GM19328 (cell line): Measurements from ENCODE around the gene MAPK6.

ENCODE experiments used
- ATAC-seq: cut with Tn5 transposase; IDR thresholded peaks from one replicate; pipeline ENCODE4 v1.9.1; 2021; ENCODE audit warnings: mild to moderate bottlenecking, moderate library complexity; ENCODE audit not compliant: unreplicated experiment

MAPK6 gene

DNA sequence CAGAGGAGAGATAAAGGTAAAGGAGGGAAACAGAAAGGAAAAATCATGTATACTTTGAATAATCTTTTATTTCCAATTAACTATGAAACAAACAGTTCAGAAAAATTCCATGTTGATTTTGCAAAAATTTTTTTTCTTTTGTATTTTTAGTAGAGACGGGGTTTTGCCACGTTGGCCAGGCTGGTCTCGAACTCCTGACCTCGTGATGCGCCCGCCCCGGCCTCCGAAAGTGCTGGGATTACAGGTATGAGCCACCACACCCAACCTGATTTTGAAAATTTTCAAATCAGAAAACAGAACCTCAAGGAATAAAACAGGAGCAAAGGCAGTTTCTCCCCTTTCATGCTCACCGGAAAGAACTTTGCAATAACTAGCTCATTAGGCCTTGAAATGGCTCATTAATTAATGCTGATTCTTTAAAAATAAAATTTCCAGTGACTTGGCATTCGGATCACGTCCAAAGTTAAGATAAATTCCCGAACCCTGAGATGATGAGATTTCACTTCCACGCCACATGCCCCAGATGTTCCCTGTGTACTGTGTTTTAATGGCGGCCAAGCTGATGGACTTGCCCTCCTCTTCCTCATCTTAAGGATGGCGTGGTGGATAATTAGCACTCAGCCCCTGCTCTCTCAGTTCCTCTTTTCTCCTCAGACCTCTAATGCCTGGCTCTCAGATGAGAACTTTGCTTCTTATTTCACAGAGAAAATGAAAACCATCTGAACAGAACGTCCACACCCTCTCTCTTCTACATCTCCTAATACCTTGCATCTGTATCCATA is 82.7 kb downstream of the MAPK6 start:
- no peak for ATAC-seq

DNA sequence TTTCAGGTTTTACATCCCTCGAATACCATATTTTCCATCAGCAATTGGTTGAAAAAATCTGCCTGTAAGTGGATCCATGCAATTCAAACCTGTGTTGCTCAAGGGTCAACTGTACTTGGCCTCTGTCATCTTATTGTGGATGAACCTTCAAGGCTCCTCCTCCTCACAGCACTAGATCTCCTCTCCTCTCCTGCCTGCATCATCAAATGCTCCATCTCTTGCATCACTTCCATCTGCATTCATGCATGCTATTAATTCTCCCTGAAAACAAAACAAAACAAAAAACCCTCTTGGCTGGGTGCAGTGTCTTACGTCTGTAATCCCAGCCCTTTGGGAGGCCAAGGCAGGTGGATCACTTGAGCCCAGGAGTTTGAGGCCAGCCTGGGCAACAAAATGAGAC is 83.4 kb downstream of the MAPK6 start:
- no peak for ATAC-seq

DNA sequence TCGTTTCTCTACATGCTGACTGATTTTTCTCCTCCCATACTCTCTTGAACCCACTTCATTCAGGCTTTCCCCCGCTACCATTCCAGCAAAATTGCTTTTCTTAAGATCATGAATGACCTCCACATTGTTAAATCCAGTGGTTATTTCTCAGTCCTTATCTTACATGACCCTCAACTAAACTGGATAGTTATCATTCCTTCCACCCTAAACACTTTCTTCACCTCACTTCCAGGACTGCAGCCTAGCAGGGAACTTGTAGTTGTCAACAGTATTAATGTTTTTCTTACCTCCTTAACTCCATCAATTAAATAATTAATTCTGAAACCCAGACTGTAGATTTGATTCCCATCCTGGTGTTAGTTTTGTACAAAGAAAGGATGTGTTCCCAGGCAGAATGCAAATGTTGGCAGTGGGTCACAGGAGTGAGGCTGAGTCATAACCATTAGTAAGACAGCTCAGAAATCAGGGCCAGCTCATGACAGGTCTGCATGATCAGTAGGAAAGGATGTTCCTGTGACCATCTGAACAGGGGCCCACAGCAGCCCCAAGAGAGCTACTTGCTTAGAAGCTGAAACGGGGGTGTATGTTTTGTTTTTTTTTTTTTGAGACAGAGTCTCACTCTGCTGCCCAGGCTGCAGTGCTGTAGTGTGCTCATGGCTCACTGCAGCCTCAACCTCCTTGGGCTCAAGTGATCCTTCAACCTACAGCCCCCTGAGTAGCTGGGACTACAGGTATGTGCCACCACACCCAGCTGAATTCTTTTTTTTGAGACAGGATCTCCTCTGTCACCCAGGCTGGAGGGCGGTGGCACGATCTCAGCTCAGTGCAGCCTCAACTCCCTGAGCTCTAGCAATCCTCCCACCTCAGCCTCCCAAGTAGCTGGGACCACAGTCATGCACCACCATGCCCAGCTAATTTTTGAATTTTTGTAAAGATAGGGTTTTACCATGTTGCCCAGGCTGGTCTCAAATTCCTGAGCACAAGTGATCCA is 84.5 kb downstream of the MAPK6 start:
- ATAC-seq = peak; percentile 69

DNA sequence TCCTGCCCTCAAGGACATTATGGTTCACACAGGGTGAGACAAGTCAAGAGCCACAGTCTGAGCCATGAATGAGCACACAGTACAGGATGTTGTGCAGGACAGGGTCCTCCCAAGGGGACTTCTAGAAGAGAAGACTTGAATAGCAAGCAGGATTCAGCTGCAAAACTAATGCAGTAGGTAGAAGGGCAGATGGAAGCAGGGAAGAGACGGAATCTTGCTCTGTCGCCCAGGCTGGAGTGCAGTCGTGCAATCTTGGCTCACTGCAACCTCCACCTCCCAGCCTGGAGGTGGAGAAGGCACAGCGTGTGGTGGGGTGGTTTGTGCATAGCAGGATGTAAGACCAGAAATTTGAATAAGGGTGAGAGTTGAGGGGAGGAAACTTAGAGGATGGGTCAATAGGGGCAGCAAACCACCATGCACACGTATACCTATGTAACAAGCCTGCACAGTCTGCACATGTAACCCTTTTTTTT is 85.5 kb downstream of the MAPK6 start:
- ATAC-seq = no peak

DNA sequence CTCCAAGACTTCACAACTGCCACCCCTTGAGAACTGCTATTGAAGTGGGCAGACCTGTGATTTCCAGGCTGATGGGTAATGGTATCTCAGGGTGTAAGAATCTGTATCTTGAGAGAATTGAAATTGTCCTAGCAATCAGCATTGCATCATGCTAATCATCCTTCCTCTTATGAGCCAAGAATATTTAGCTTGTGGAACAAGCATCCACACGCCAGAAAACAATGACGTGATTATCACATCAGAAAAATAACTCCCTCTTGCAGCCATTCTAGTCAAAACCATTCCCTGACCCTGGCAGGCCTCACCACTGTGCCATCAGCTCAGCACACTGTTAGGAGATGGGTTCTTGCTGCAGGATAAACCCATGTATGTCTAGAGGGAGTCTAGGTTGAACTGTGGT is 86.8 kb downstream of the MAPK6 start:
- no peak for ATAC-seq

DNA sequence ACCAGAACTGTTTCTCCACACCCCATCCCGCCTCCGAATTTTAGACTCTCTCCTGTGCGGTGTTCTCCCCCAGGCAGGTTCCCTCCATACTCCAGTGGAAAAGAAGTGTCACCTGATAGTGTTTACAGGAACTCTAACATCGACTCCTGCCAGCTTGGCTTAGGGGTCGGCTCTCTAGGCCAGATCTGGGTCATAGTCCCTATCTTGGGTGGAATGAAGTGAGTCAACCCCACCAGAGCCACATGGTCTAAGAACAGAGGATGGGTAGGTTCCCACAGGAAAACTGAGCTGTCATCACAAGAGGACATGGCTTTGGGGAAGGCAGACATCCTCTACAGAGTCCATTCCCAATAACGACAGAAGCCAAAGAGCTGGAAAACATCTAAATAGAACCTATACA is 87.6 kb downstream of the MAPK6 start:
- ATAC-seq = no peak

DNA sequence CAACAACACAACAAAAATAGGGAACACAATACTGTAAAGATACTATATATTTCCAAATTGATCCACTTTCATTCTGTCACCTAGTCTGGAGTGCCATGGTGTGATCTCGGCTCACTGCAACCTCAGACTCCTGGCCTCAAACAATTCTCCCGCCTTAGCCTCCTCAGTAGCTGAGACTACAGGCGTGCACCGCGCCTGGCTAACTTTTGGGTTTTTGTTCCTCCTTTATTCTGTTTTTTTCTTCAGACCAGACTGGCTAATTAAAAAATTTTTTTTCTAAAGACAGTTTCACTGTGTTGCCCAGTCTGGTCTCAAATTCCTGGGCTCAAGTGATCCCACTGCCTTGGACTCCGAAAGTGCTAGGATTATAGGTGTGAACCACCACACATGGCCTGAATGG is 88.2 kb downstream of the MAPK6 start:
- ATAC-seq = no peak

DNA sequence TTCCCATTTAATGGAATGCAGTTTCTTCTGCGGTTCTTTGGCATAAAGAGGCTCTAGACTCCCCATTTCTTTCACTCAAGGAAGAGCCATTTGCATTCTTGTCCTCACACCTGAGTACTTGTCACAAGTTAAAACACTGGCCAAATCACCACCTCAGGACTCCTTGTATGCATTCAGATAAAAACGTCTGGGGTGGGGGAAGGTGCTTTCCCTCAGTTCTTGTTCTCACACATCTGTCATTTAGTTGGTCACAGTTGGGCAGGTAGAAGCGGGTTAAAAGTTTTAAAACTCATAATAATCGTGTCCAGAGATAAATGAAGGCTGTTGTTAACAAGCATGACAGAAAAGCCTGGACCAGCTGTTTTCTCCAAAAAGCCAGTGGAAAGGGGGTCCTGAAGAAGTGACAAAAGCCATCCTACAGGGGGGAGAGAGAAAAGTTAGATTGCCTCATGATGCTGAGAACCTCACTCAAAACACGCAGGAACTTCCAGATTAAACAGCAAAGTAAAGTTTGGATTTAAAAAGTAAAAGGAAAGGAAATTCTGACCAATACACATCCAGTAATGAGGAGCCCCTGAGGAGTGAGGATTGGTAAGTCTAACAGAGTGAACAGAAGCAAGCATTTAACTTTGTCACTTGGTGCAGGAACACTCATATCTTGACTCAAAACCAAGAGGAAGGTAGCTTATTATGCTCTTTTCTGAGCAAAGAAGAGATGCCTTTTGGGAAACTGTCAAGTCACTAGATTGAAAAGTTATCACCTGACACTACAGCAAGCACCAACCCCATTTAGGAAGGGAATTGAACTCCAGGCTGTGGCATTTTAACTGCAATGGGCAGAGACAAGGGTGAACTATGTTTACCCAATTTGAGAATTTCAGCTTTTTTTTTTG is 90.8 kb downstream of the MAPK6 start:
- peak; percentile 42 for ATAC-seq

DNA sequence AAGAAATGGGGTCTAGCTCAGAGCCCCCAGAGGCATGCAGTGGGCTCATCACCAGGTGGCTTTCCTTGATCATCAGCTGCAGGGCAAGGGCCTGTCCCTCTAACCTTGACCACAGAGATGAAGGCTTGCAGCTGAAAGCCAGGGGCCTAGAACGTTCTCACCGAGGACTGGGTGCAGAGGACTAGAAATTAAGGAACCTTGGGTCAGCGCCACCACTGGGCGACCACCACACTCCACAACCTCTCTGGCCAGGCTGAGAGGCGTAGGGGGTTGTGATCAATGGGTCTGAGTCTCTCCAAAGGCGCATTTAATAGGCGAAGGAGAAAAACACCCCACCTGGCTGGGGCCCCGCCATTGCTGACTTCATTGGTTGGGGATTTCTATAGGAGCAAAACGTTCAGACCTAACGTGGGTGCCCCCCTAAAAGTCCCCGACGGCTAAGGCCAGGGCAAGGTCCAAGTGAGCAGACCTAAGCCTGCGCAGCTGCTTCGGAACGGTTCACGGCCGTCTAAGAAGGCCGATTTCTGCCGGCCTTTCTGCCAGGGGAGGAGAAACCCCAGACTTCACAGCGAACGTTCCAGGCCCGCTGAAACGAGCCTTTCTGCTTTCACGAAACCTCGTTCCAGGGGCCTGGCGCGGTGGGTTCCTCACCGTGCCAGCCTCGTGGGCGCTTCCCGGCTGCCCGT is 92.6 kb downstream of the MAPK6 start:
- ATAC-seq = no peak

DNA sequence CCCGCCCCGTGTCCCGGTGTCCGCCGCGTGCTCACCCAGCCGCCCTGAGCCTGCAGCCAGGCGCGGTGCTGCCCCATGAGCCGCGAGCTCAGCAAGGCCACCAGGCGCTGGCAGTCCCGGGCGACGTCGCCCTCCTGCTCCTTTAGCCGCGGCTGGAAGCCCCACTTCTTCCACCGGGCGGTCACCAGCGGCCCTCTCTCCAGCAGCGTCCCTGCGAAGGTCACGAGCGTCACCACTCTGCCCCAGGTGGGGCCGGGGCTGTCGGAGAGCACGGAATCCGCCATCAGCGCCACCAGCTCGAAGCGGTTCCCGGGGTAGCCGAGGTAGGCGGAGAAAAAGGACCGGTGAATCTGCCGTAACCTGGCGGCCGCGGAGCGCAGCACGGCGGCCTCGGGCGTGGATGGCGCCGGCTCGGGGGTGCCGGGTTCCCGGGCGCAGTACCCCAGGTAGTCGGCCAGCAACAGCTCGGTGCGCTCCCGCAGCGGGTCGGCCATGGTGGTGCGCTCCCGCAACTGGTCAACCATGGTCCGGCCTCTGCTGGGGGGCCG is 93.3 kb downstream of the MAPK6 start:
- ATAC-seq = no peak

DNA sequence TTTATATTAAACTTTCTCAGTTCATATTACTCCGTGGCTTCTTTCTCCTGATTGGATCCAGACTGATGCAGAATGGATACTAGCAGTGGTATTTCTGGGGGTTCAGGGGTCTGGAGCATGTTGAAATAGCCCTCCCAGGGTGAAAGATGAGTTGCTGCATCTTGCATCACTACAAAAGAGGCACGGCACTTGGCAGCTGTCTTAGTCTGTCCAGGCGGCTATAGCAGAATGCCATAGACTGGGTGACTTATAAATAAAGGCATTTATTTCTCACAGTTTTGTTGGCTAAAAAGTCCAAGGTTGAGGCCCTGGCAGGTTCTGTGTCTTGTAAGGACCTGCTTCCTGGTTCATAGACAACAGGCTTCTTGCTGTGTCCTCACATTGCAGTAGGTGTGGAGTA is 94.2 kb downstream of the MAPK6 start:
- no peak for ATAC-seq

DNA sequence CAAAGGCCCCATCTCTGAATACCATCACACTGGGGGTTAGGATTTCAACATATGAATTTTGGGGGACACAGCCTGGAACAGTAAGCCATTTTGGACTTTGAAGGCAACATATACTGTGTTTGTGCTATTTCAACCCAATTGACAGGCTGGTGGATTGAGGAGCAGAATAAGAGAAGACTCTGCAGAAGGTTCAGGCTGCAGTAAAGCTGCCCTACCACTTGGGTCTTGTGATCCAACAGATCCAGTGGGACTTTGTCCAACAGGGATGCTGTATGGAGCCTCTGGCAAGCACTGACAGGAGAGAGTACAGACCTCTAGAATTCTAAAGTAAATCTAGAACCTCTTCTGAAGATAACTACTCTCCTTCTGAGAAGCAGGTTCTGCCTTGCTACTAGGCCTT is 94.7 kb downstream of the MAPK6 start:
- no peak for ATAC-seq

DNA sequence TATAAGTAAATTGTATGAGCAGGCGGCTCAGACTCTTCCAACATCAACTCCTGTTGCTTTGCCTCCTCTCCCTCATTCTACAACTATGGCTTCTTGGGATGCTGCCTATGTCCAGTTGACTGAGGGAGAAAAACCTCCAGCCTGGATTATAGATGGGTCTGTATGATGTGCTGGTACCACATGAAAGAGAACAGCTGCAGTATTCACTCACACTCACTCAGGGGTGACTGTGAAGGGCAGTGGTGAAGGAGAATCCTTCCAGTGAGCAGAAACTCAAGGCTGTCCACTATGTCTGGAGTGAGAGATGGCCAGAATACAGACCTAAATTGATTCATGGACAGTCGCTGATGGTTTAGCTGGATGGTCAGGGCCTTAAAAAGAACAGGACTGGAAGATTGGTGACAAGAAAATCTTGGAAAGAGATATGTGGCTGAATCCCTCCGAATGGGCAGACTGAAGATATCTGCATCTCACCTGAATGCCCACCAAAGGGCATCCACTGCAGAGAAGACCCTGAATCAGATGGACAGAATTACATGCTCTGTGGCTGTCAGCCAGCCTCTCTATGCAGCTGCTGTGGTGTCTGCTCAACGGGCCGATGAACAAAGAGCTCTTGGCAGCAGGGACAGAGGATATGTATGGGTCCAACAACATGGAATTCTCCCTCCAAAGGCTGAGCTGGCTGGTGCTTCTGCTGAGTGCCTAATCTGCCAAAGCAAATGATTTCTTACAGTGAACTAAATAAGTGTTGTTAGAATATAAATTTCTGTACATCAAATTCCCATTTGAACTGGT is 95.4 kb downstream of the MAPK6 start:
- no peak for ATAC-seq

DNA sequence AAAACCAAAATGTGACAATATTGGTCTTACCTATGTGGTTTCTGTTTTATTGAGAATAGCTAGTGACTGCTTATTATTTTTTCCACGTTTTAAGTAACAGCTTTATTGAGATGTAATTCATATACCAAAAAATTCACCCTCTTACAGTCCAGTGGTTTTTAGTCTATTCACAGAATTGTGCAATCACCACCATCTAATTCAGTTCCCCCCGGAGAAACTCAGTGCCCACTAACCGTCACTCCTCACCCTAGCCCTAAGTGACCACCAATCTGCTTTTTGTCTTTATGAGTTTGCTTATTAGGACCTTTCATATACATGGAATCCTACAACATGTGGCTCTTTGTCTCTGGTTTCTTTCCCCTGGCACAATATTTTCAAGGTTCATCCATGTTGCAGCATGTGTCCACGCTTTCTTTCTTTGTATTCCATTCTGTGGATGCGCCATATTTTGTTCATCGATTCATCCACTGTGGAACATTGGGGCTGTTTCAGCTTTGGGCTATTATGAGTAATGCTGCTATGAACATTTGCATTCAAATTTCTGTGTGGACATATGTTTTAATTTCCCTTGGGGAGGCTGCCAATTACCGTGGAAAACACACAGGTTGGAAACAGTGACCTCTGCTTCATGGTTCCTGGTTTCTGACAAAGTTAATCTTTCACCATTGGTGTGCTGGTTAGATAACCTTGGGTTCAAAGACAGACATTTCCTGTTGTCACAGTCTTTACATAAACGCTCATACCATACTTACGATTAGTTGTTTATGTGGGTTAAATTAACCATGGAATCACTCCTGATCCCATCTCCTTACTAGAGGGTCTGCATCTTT is 96.8 kb downstream of the MAPK6 start:
- ATAC-seq = no peak
